Activated CD8-positive, alpha-beta T cell treated with anti-CD3 and anti-CD28 coated beads, Interleukin-2, amount 10 ng/mL, durations not matched to agents 7 days and 5 days (primary cell): ENCODE measurements around the gene ZNF786. TPM values are rescaled to one million over a fixed set of nuclear protein-coding genes. Genes with fewer than 3 reads are reported as not detected.
A peak's percentile ranks its signal among the peaks of the same experiment; 100 is the strongest.

Source experiments
- ATAC-seq: fragments of 150-1000 bp; cut with Tn5 transposase; one replicate; pipeline ENCODE4 v1.10.0; 2021; ENCODE audit warnings: moderate library complexity
- CTCF ChIA-PET: fragments of 350-600 bp; sonication (Branson Sonifier 250); formaldehyde crosslinking; loops from one replicate; lab custom pipeline; 2021; ENCODE audit warnings: antibody characterized with exemption; lab: Charles Lee
- POLR2A ChIA-PET: fragments of 350-600 bp; sonication (Branson Sonifier 250); formaldehyde crosslinking; loops from one replicate; lab custom pipeline; 2021; ENCODE audit warnings: antibody characterized with exemption; lab: Charles Lee
- DNase-seq: peaks from one replicate; pipeline ENCODE4 v3.0.0-alpha.2; 2020
- H3K27ac Mint-ChIP-seq: one replicate; pipeline ENCODE4 v1.8.0; 2021; ENCODE audit warnings: mild to moderate bottlenecking, mixed read lengths
- H3K27me3 Mint-ChIP-seq: one replicate; pipeline ENCODE4 v1.8.0; 2021; ENCODE audit warnings: low read depth, mixed read lengths
- H3K36me3 Mint-ChIP-seq: one replicate; pipeline ENCODE4 v1.8.0; 2021; ENCODE audit warnings: low read depth, mixed read lengths
- H3K4me1 Mint-ChIP-seq: one replicate; pipeline ENCODE4 v1.8.0; 2021; ENCODE audit warnings: low read depth, mixed read lengths
- H3K4me3 Mint-ChIP-seq: one replicate; pipeline ENCODE4 v1.8.0; 2021; ENCODE audit warnings: mild to moderate bottlenecking, mixed read lengths
- H3K9me3 Mint-ChIP-seq: one replicate; pipeline ENCODE4 v1.8.0; 2022; ENCODE audit warnings: mixed read lengths; ENCODE audit not compliant: insufficient read depth
- total RNA-seq, 2 experiments: library from RNA; stranded (reverse); gene quantifications; one replicate each; pipeline ENCODE4 v1.2.3, GENCODE V29; 2021

The ZNF786 gene
- total RNA-seq, 2 experiments from 2014 or later, result 7.4 to 7.6 TPM

- DNase-seq (peak; percentile 100), ATAC-seq (peak; percentile 95)
- H3K27ac Mint-ChIP-seq, result peak within 1 kb of the TSS; percentile 94
- CTCF ChIA-PET, result interaction anchor here (1.3 to 3.8 kb wide), 4 partner anchors 21 to 97 kb away, joined by 3 to 35 read pairs (median 10); partner anchors contain the start of gene ZNF425
- POLR2A ChIA-PET, result interaction anchor here (1.1 to 1.2 kb wide), 2 partner anchors 46 to 145 kb away, joined by 3 to 4 read pairs; no protein-coding TSS in a partner anchor
- peaks cover 46% of the 10 kb centered on the region for H3K4me1 Mint-ChIP-seq
- peaks cover 17% of the 10 kb centered on the region for H3K36me3 Mint-ChIP-seq
- peak within 1 kb of the TSS; percentile 94 for H3K4me3 Mint-ChIP-seq
- peaks cover 4% of the 10 kb centered on the region for H3K27me3 Mint-ChIP-seq
- no peaks in the 10 kb centered on the region for H3K9me3 Mint-ChIP-seq
Observed at GRCh38 chr7:149028346-149029109, 62.0 kb downstream of the ZNF786 start, which contains the start of gene PDIA4. Gene PDIA4, minus strand, starts transcription at chr7:149028505. Its CDS starts 97 bp downstream, at chr7:149028408.

DNA sequence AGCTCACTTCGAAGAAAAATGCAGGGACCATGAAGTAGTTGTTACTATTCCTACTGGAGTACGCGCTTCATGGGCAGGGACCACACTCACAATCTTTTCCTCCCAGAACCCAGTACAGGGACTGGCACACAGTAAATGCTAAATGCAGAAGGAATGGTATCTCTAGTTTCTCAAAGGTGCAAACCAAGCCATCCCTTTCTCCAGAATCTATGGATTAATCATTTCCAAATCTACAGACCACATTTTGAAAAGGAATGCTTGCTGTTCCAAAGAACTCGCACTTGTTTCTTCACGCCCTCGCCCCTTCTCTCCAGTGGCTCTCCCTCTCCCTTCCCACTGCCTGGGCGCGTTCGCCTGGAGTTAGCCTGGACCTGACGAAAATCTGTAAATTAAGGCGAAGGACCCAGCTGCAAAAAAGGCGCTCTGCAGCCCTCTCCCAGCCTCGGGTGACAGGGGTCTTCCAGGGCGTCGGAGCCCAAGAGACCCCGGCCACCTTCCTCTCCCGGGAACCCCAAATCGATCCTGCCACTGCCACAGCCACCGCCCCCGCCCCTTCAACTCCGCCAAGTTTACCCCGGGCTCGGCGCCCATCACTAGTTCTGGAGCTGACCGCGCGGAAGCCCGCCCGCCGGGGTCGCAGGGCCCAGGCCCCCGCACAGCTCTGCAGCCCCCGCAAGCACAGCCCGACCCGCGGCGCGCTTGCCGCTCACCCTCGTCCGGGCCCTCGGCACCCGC is 62.7 kb downstream of the ZNF786 start:
- no peak for DNase-seq
- no peak for ATAC-seq
- Mint-ChIP-seq H3K27ac (peak overlapping the region; percentile 94), H3K9me3 (no peaks in the 10 kb centered on the region), H3K36me3 (peaks cover 21% of the 10 kb centered on the region), H3K4me1 (peaks cover 51% of the 10 kb centered on the region), H3K27me3 (peaks cover 4% of the 10 kb centered on the region), H3K4me3 (peak overlapping the region; percentile 94)
- ChIA-PET POLR2A (interaction anchor here (1.1 to 1.3 kb wide), 3 partner anchors 45 to 145 kb away, joined by 3 to 4 read pairs (median 3); partner anchors contain the start of gene ZNF398), CTCF (interaction anchor here (0.8 to 3.8 kb wide), 5 partner anchors 18 to 38 kb away, joined by 3 to 35 read pairs (median 3); no protein-coding TSS in a partner anchor)

DNA sequence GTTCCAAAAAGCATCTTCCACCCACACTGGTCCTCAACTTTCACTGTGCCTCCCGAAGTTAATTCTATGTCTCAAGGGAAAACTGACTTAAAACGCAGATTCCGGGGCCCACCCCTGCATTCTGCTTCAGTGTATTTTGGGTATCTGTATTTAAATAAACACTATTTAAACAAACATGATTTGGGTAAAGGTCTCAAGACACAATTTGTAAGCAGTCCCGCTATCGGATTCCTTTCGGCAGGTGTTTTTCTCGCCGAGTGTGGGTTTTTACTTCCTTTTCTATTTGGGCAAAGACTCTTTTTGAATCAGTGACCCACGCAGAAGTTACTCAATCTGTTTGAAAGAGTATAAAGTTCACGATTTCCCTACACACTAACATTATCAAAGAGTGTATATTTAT is 63.5 kb downstream of the ZNF786 start:
- peaks cover 22% of the 10 kb centered on the region for H3K36me3 Mint-ChIP-seq
- ATAC-seq (no peak), DNase-seq (no peak)
- ChIA-PET CTCF (interaction anchor here (0.8 to 3.8 kb wide), 8 partner anchors 9 to 60 kb away, joined by 3 to 35 read pairs (median 3); no protein-coding TSS in a partner anchor), POLR2A (interaction anchor here (1.3 to 1.4 kb wide), 2 partner anchors 62 to 120 kb away, joined by 3 to 6 read pairs; partner anchors contain the start of gene ZNF398)
- peak overlapping the region; percentile 94 for H3K4me3 Mint-ChIP-seq
- peaks cover 4% of the 10 kb centered on the region for H3K27me3 Mint-ChIP-seq
- no peaks in the 10 kb centered on the region for H3K9me3 Mint-ChIP-seq
- H3K27ac Mint-ChIP-seq, result peak overlapping the region; percentile 94
- H3K4me1 Mint-ChIP-seq, result peaks cover 53% of the 10 kb centered on the region

DNA sequence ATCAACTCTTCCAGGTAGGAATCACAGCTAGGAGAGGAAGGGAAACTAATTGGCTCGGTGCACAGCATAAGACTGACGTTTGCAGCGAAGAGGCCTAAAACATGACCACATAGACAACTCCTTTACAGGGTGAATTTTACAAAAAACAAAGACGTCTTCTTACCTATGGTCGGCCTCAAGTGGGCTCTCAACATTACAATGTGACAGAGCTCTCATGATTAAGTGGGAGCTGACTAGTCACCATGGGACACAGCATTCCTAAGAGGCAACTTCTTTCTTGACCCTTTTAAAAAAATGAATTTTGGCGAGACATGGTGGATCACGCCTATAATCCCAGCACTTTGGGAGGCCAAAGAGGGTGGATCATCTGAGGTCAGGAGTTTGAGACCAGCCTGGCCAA is 66.9 kb downstream of the ZNF786 start:
- DNase-seq (no peak), ATAC-seq (no peak)
- Mint-ChIP-seq H3K4me3 (no peak overlapping the region), H3K9me3 (no peaks in the 10 kb centered on the region), H3K27me3 (no peaks in the 10 kb centered on the region), H3K36me3 (peaks cover 44% of the 10 kb centered on the region), H3K27ac (peak overlapping the region; percentile 17), H3K4me1 (peaks cover 49% of the 10 kb centered on the region)
- POLR2A ChIA-PET, result no interaction called here
- CTCF ChIA-PET, result interaction anchor here (1.3 to 2.0 kb wide), 2 partner anchors 18 to 42 kb away, joined by 6 read pairs; no protein-coding TSS in a partner anchor

GRCh38 chr7:149022756-149023360 is 67.7 kb downstream of the ZNF786 start:
- peaks cover 46% of the 10 kb centered on the region for H3K36me3 Mint-ChIP-seq
- H3K27ac Mint-ChIP-seq, result peak overlapping the region; percentile 17
- DNase-seq (no peak), ATAC-seq (no peak)
- H3K27me3 Mint-ChIP-seq, result no peaks in the 10 kb centered on the region
- no peaks in the 10 kb centered on the region for H3K9me3 Mint-ChIP-seq
- no peak overlapping the region for H3K4me3 Mint-ChIP-seq
- CTCF ChIA-PET, result interaction anchor here (1.3 to 2.0 kb wide), 2 partner anchors 18 to 43 kb away, joined by 6 read pairs; no protein-coding TSS in a partner anchor
- POLR2A ChIA-PET, result interaction anchor here (0.6 kb wide), 1 partner anchor 44 kb away, joined by 3 read pairs; no protein-coding TSS in a partner anchor
- H3K4me1 Mint-ChIP-seq, result peaks cover 49% of the 10 kb centered on the region

DNA sequence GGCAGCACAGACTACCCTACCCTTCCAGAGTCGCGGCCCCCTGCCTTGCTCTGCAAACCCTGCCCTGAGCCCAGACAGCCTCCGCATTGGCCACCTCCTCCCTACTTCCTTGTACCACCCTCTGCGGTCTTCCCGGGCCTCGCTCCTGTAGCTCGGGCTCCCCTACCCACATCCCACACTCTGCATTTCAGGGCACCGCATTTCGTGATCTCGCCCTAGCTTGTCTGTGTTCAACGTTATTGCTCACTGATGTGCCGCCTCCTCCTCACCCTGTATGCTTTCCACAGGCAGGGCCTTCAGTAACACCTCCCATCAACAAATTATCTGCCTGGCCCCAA is 68.8 kb downstream of the ZNF786 start:
- no peak for ATAC-seq
- peaks cover 41% of the 10 kb centered on the region for H3K4me1 Mint-ChIP-seq

GRCh38 chr7:149020483-149020882 is 70.0 kb downstream of the ZNF786 start:
- Mint-ChIP-seq H3K36me3 (peaks cover 52% of the 10 kb centered on the region), H3K4me3 (no peak overlapping the region), H3K4me1 (peaks cover 29% of the 10 kb centered on the region), H3K27ac (peak overlapping the region; percentile 5), H3K27me3 (no peaks in the 10 kb centered on the region), H3K9me3 (no peaks in the 10 kb centered on the region)
- no peak for ATAC-seq
- POLR2A ChIA-PET, result no interaction called here
- CTCF ChIA-PET, result interaction anchor here (0.9 kb wide), 2 partner anchors 14 to 15 kb away, joined by 3 read pairs; no protein-coding TSS in a partner anchor
- DNase-seq, result no peak

More for the DNA sequence above, 68.8 kb downstream of the ZNF786 start:
- peak overlapping the region; percentile 21 for H3K27ac Mint-ChIP-seq
- no peak for DNase-seq
- CTCF ChIA-PET, result interaction anchor here (2.0 kb wide), 1 partner anchor 44 kb away, joined by 6 read pairs; no protein-coding TSS in a partner anchor
- POLR2A ChIA-PET, result no interaction called here
- no peaks in the 10 kb centered on the region for H3K27me3 Mint-ChIP-seq
- H3K9me3 Mint-ChIP-seq, result no peaks in the 10 kb centered on the region
- peaks cover 50% of the 10 kb centered on the region for H3K36me3 Mint-ChIP-seq
- no peak overlapping the region for H3K4me3 Mint-ChIP-seq

Other genes starting within 250 kb of the ZNF786 start
- 100 to 1,000 TPM; 115 to 118 TPM for gene EZH2, start 206.4 kb downstream of the ZNF786 start, total RNA-seq
- gene PDIA4, start 62.2 kb downstream of the ZNF786 start, total RNA-seq, result 10 to 100 TPM; 90.6 to 92.2 TPM
- under 1 TPM; 0.47 to 0.55 TPM for gene ZNF425, start 35.6 kb upstream of the ZNF786 start, total RNA-seq
- 10 to 100 TPM; 11.8 to 13.3 TPM for gene ZNF398, start 56.7 kb upstream of the ZNF786 start, total RNA-seq
- 10 to 100 TPM; 28.4 to 30.6 TPM for gene ZNF282, start 104.8 kb upstream of the ZNF786 start, total RNA-seq
- 10 to 100 TPM; 10.8 to 12.9 TPM for gene ZNF212, start 148.9 kb upstream of the ZNF786 start, total RNA-seq
- gene ZNF783, start 171.5 kb upstream of the ZNF786 start, total RNA-seq, result 10 to 100 TPM; 12.7 to 12.9 TPM